NOMO-1 (cell line): Measurements from ENCODE around the gene LSM2.
A peak's percentile ranks its signal among the peaks of the same experiment; 100 is the strongest.
"Not testable (repeated sequence)": the region's sequence is repeated elsewhere in the genome, so short reads cannot be mapped to it uniquely, and the experiment has no call there.

Experiments used
- DNase-seq, 2 experiments: peaks; one replicate each; lab custom pipeline; 2025; ENCODE audit not compliant: unreplicated experiment in 2 of 2; lab: John Stamatoyannopoulos, UW

Gene LSM2

GRCh38 chr6:31799781-31800180, 7.0 kb downstream of the LSM2 start:
- DNase-seq = no peak

DNA sequence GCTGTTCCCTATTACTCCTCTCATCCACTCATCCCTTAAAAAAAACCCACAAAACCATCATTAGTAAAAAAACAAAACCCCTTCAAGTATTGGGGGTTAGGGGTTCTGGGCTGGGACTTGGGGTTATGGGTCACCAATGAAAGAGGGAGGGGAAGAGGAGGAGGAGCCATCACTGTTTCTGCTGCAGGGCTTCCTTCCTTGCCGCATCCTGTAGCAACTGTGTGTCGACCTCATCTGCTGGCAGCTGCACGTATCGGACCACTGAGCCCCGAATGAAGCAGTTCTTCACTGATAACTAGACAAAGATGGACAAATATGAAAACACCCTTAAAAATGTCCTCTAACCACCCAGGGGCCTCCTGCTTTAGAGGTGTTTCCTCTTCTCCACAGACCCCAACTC, 9.2 kb downstream of the LSM2 start:
- no peak for DNase-seq

DNA sequence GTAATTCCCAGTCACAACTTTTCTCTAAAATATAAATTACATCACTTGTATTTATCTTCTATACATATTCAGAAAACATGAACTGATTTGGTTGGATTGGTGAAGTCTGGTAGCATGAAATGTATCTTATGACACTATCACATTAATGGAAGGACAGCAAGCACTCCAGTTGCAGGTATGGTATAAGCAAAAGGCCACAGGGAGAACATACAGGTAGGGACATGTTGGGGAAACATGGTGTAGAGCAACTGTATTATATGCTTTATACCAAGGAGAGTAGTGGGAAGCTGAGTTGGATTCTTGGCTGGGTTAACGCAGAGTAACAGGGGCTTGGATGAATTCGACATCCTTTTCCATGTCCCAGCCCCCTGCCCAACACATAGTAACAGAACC, 9.8 kb downstream of the LSM2 start:
- no peak for DNase-seq

DNA sequence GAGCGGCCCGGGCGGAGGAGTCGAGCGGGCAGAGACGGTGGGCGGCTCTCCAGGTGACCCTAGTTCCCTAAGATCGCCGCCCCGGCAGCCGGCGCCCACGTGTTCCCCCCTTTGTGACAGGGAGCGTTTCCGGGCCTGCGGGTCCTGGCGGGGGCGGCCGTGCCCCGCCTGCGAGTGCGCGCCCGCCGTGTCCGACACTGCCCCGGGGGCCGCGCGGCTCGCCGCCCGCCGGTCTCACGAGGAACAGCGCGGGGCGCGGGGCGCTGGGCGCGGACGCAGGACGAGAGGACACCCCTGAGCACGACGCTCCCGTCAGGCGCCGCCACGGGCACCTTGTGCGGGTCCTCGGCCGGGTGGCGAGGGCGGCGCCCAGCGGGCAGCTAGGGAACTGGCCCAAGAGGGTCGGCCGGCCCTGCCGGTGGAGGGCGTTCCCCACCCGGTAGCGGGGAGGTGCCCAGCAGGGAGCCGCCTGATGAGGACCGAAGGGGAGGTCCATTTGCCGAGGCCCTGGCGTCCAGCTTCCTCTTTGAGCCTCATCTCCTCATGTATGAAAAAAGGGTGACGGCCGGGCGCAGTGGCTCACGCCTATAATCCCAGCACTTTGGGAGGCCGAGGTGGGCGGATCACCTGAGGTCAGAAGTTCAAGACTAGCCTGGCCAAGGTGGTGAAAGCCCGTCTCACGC, 11.0 kb downstream of the LSM2 start, which contains the start of gene VARS1:
TSS of gene VARS1 (minus strand) at position 137 of the 683 bp plus-strand sequence. CDS start 535 bp downstream, outside the sequence.
- DNase-seq = peak; percentile 93 to 96

DNA sequence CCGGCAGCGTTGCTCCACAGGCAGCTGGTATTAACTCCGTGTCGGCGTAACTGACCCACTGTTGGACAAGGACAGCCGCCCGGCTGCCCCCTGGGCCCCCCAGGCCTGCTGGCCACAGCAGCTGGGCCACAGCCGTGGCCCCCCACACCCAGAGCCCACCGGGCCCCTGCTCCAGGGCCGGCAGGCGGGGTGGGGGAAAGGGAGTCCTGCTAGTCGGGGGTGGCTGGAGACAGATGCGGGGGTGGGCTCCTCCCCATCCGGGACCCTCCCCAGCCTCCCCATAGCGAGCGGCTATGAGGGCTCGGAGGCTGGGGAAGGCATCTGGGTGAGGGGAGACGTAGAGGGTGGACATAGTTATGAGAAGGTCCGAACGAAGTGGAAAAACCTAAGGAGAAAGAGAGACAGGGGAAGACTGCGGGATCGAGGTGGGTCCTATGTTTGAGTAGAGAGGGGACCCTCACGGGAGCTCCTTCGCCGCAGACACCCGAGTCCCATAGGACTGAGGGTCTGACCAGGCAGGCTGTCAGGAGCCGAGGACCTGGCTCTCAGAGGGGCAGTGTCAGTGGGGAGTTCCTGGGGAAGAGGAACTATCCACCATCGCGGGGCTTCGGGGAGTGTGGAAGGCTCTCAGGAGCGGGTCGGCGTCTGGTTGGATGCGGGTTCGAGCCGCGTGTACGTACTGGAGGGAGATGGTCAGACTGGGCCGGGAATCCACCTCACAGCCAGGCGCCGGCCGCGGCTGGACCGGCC, 11.7 kb downstream of the LSM2 start:
- DNase-seq = no peak

DNA sequence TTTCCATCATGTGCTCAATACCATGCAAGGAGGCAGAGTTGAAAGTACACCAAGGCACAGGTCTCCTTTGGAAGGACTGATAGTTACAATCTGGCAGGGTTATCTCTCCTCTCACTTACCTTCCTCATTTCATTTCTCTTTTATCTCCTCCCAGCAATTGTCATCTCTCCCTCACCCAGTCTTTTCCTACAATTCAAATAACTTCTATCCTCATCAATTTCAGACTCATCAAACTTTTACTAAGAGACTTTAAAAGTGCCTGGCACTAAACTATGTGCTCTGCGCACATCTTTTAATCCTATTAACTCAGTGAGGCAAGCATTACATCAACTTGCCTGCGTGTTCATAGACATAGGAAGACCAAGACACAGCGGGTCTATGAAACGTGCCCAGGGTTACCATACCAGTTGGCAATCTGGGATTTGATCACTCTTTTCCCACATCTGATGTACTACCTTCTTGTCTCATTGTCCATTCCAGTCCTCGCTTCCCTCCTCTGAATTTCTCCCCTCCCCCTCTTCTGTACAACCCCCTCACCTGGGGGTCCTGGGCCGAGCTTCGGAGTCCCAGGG, 12.4 kb downstream of the LSM2 start:
- DNase-seq = peak in 1 of 2 experiments; percentile 59

- not testable (repeated sequence) for DNase-seq
These were observed 12.9 kb downstream of the LSM2 start for GRCh38 chr6:31793927-31794245.

GRCh38 chr6:31792761-31793171, 14.0 kb downstream of the LSM2 start:
- no peak for DNase-seq

DNA sequence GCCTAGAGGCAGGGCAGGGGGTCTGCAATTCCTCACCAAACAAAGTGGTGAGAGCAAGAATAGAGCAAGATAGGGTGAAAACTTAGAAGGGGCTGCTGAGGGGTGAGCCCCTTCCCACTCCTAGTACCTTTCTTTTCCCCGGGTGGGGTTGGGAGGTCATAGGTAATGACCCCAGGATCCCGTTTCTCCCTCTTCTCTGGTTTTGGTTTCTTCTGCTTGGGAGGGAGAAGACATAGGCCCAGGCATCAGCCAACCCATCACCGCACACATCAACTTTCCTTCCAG, 14.7 kb downstream of the LSM2 start:
- DNase-seq = no peak

GRCh38 chr6:31791324-31792089, 15.3 kb downstream of the LSM2 start:
- peak in 1 of 2 experiments; percentile 16 for DNase-seq

GRCh38 chr6:31785475-31785874, 21.3 kb downstream of the LSM2 start:
- no peak for DNase-seq

- DNase-seq = no peak
These were observed 22.5 kb downstream of the LSM2 start for GRCh38 chr6:31784098-31784925.

DNA sequence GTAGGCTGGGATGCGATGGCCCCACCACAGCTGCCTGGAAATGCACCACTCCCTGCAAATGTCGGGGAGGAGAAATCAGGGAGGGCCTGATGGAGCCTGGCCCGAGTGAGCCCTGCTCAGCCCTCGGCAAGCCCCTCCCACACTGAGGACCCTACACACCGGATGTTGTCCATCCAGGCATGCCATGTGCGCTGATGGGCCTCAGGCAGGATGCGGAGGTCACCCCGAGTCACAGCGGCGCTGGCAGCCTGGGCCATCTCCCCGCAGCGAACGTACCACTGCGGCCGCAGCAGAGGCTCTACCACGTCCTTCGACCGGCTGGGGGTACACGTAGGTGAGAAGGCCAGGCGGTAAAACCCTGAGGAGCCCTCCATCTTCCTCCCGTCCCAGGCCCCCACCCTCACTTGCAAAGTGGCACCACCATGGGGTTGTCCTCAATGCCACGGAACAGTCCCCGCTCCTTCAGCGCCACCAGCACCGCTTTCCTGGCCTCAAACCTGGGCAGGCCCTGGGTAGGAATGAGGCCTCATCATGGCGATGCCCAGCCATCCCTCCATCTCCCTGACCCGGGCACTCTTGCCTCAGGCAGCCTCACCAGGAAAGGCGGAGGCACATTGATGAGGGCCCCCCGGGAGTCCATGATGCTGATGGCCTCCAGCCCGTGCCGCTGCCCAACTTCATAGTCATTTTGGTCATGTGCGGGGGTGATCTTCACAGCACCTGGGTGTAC, 24.5 kb downstream of the LSM2 start:
- no peak for DNase-seq

- DNase-seq = no peak
These were observed 25.3 kb downstream of the LSM2 start for GRCh38 chr6:31781244-31782125.

GRCh38 chr6:31780507-31781243, 26.1 kb downstream of the LSM2 start:
- DNase-seq = no peak

DNA sequence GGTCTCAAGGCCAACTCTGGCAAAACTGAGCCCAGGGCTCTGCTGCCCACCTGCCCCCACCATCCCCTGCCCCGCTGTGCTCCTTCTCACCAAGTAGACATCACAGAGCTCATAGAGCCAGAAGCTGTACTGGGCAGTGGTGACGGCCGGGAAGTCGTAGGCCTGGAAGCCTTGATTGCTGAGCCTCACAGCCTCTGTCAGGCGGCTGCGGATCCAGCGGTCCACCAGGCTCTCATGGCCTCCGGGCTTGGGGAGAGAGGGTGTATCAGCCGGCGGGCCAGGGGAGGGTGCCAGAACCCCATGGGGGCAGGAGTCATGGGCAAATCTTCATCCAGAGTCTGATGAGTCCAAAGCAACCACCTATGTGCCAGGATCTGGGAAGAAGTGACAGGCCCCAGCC, 26.9 kb downstream of the LSM2 start:
- DNase-seq = no peak

GRCh38 chr6:31778999-31779885, 27.5 kb downstream of the LSM2 start:
- no peak for DNase-seq
